Endothelial cell of umbilical vein (primary cell): Measurements from ENCODE around the gene SH3TC1. TPM values are rescaled to one million over a fixed set of nuclear protein-coding genes. Genes with fewer than 3 reads are reported as not detected.

ENCODE experiments used
- BruUV-seq: library from RNA; stranded (reverse); fragments of 400-500 nt; replicated peaks from 2 replicates; lab custom pipeline; 2021; lab: Mats Ljungman, UMichigan
- CTCF ChIA-PET: fragments of 300-600, 350-600 bp; sonication (Branson Sonifier 250); formaldehyde crosslinking; loops from one replicate; lab custom pipeline; 2021; ENCODE audit warnings: antibody characterized with exemption, inconsistent platforms; lab: Charles Lee
- POLR2A ChIA-PET: fragments of 300-600, 350-600 bp; sonication (Branson Sonifier 250); formaldehyde crosslinking; loops from one replicate; lab custom pipeline; 2021; ENCODE audit warnings: antibody characterized with exemption, inconsistent platforms; lab: Charles Lee
- DNase-seq: peaks from one replicate; pipeline ENCODE4 v3.0.0-alpha.2; 2011; ENCODE audit warnings: low read depth, low spot score
- FAIRE-seq: peaks from 2 replicates; lab custom pipeline; 2011; peaks lifted over from hg19 to GRCh38; lab: Jason Lieb, UNC
- H2AFZ ChIP-seq: 2 replicates; pipeline ENCODE4 v1.6.0; 2012; ENCODE audit warnings: low read depth, low read length, control low read depth, inconsistent platforms
- H3K27ac ChIP-seq: 2 replicates; pipeline ENCODE4 v1.5.1; 2011; ENCODE audit warnings: low read depth, mild to moderate bottlenecking, control low read depth, low read length, moderate library complexity; ENCODE audit not compliant: insufficient read depth
- H3K27me3 ChIP-seq, 2 experiments: 2 replicates each; pipeline versions ENCODE4 v1.6.0 to v1.6.1; 2011; ENCODE audit warnings: low read length in 2 of 2, mixed read lengths in 1 of 2; ENCODE audit not compliant: control insufficient read depth in 2 of 2, insufficient read depth in 2 of 2
- H3K36me3 ChIP-seq, 2 experiments: 2 replicates in 1 of 2; 3 replicates in 1 of 2; pipeline ENCODE4 v1.5.1; 2011; ENCODE audit warnings: low read length in 2 of 2, mild to moderate bottlenecking in 1 of 2, moderate library complexity in 1 of 2; ENCODE audit not compliant: control insufficient read depth in 2 of 2, insufficient read depth in 2 of 2; ENCODE audit errors: extremely low read depth in 1 of 2
- H3K4me1 ChIP-seq: 3 replicates; pipeline ENCODE4 v1.5.1; 2011; ENCODE audit warnings: mild to moderate bottlenecking, low read length; ENCODE audit not compliant: control insufficient read depth, insufficient read depth; ENCODE audit errors: extremely low read depth
- H3K4me2 ChIP-seq: 2 replicates; pipeline ENCODE4 v1.6.1; 2011; ENCODE audit warnings: low read length, control low read depth, mixed read lengths; ENCODE audit not compliant: insufficient read depth
- H3K4me3 ChIP-seq, 3 experiments: fragments of 200-600 bp in 1 of 3; sonication (generic), shearing (Covaris generic) in 1 of 3; replicated peaks in 1 of 3; 2 replicates each; pipeline ENCODE4 v1.5.1; 2011 to 2016; ENCODE audit warnings: control low read depth in 3 of 3, low read length in 3 of 3, mild to moderate bottlenecking in 2 of 3, inconsistent platforms in 1 of 3, low read depth in 1 of 3, moderate library complexity in 1 of 3; ENCODE audit not compliant: insufficient read depth in 1 of 3
- H3K79me2 ChIP-seq: 2 replicates; pipeline ENCODE4 v1.6.0; 2012; ENCODE audit warnings: low read length, inconsistent platforms; ENCODE audit not compliant: control insufficient read depth, insufficient read depth
- H3K9ac ChIP-seq: replicated peaks from 2 replicates; pipeline ENCODE3; 2011; ENCODE audit warnings: low read length, control low read depth; ENCODE audit not compliant: insufficient read depth; ENCODE audit errors: extremely low read depth
- H3K9me1 ChIP-seq: replicated peaks from 3 replicates; pipeline ENCODE4 v1.6.0; 2011; ENCODE audit warnings: mild to moderate bottlenecking, low read length; ENCODE audit not compliant: control insufficient read depth, insufficient read depth; ENCODE audit errors: extremely low read depth
- H3K9me3 ChIP-seq: replicated peaks from 2 replicates; pipeline ENCODE4 v1.5.1; 2012; ENCODE audit warnings: low read length, inconsistent platforms; ENCODE audit not compliant: control insufficient read depth, insufficient read depth
- H4K20me1 ChIP-seq: replicated peaks from 2 replicates; pipeline ENCODE3; 2011; ENCODE audit warnings: mild to moderate bottlenecking, low read length; ENCODE audit not compliant: control insufficient read depth, insufficient read depth; ENCODE audit errors: extremely low read depth
- EZH2 ChIP-seq: IDR thresholded peaks from 2 replicates; pipeline ENCODE4 v1.6.1; 2012; ENCODE audit warnings: borderline replicate concordance, low read depth, mild to moderate bottlenecking, moderate library complexity, low read length, inconsistent platforms; ENCODE audit not compliant: severe bottlenecking
- FOS ChIP-seq: IDR thresholded peaks from 2 replicates; pipeline ENCODE4 v1.6.1; 2011; ENCODE audit warnings: mild to moderate bottlenecking, low read length, moderate library complexity, borderline replicate concordance; ENCODE audit not compliant: insufficient read depth
- GATA2 ChIP-seq: IDR thresholded peaks from 2 replicates; pipeline ENCODE4 v1.7.0; 2011; ENCODE audit warnings: low read depth, mild to moderate bottlenecking, moderate library complexity, mixed read lengths, low read length; ENCODE audit not compliant: insufficient read length, insufficient read depth
- JUN ChIP-seq: IDR thresholded peaks from 2 replicates; pipeline ENCODE4 v1.6.1; 2011; ENCODE audit warnings: borderline replicate concordance, low read depth; ENCODE audit not compliant: insufficient read length, insufficient read depth
- MYC ChIP-seq: IDR thresholded peaks from one replicate; pipeline ENCODE4 v1.6.1; 2011; ENCODE audit warnings: mild to moderate bottlenecking, low read depth, low read length
- POLR2A ChIP-seq: IDR thresholded peaks from 2 replicates; pipeline ENCODE4 v1.6.1; 2012; ENCODE audit warnings: low read depth, mild to moderate bottlenecking, control low read depth, low read length
- POLR2AphosphoS5 ChIP-seq: IDR thresholded peaks from 2 replicates; pipeline ENCODE4 v1.6.1; 2012; ENCODE audit warnings: low read depth, mild to moderate bottlenecking, control low read depth, low read length, moderate library complexity; ENCODE audit not compliant: insufficient read depth
- dilution Hi-C: fragments of 300-500 bp; cut with MboI; formaldehyde crosslinking; loops from one replicate; pipeline ENCODE4 v1.15.0; 2019; ENCODE audit warnings: low sequenced_read_pairs; ENCODE audit not compliant: extremely low pct_ligation_motif_present
- intact Hi-C: fragments of 100-400 bp; cut with micrococcal nuclease; formaldehyde crosslinking; loops from one replicate; pipeline ENCODE4 v1.10.0; 2022
- polyA plus RNA-seq, 4 experiments: library from polyadenylated mRNA; depleted of rRNA in 3 of 4; stranded (reverse) in 3 of 4; unstranded in 1 of 4; fragments of >200 nt; gene quantifications; 2 replicates each; pipeline versions ENCODE4 v1.2.1 to v1.2.3, GENCODE V29; 2011 to 2012; ENCODE audit warnings: missing spikeins in 1 of 4
- total RNA-seq: library from RNA; stranded (reverse); gene quantifications from 2 replicates; pipeline ENCODE4 v1.2.3, GENCODE V29; 2021
- TF ChIP-seq, protein P1 (sequence below): IDR thresholded peaks from 2 replicates; pipeline ENCODE4 v1.6.1; 2011; ENCODE audit not compliant: insufficient read depth, insufficient read length
- TF ChIP-seq, protein P2 (sequence below), 2 donors: IDR thresholded peaks; 1 replicate in 1 of 2; 2 replicates in 1 of 2; pipeline ENCODE4 v1.5.1; 2011; ENCODE audit warnings: low read length in 2 of 2, mild to moderate bottlenecking in 2 of 2, moderate library complexity in 2 of 2, control low read depth in 1 of 2, inconsistent platforms in 1 of 2, low read depth in 1 of 2; ENCODE audit not compliant: insufficient read depth in 1 of 2; ENCODE audit errors: extremely low read depth in 1 of 2

SH3TC1 gene
- total and polyA plus RNA-seq, 2 donors (not counting 3 experiments of a cell fraction or from before 2014, with no cell fraction given) = 96.5 to 192 TPM

DNA sequence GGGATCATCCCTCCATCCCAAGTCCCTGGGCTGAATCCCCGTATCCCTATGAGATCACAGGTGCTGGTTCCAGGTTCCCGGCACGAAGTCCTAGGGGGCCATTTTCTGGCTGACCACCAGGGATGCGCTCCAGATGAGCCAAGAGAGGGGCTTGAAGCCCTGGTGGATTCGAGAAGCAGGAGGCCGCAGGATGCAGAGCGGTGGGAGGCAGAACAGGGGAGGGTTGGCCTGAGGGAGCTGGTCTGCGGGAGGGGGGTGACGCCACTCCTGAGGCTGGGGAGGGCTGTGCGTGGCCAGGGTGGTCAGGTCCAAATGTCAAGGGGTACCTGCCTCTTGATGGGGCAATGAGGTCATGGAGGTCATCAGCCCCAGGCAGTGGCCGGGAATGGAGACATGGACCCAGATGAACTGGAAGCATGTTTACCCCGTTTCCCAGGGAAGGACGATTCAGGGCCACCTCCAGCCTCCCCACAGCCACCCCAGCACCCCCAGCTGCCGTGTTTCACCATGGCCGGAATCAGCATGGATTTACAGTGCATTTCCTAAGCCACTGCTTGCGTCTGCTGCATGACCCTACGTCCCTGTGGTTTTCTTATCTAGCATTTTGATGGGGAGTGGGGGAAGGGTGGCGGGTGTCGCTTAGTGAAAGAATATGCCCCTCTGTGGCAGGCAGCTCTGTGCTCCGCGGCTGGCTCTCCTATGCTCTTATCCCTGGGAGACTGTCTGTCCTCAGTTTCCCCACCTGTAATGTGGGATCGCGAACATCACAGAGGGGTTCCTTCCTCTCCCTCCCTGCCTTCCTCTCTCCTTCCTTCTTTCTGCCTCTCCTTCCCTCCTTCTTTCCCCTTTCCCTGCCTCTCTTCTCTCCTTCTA, 53.4 kb downstream of the SH3TC1 start:
- Histone ChIP-seq H3K4me3 (no peak overlapping the region), H3K36me3 (no peaks in the 10 kb centered on the region), H3K9me3 (no peaks in the 10 kb centered on the region), H3K79me2 (no peaks in the 10 kb centered on the region), H3K9ac (no peak overlapping the region), H3K4me1 (no peaks in the 10 kb centered on the region), H3K4me2 (no peak overlapping the region), H3K27me3 (peaks cover 0 to under 1% of the 10 kb centered on the region in 2 experiments), H3K9me1 (no peaks in the 10 kb centered on the region), H2AFZ (no peak overlapping the region), H3K27ac (no peak overlapping the region), H4K20me1 (no peaks in the 10 kb centered on the region)
- intact Hi-C loops = no loop called here
- no peak for TF ChIP-seq GATA2
- no peak for TF ChIP-seq POLR2A
- TF ChIP-seq, protein P1, sequence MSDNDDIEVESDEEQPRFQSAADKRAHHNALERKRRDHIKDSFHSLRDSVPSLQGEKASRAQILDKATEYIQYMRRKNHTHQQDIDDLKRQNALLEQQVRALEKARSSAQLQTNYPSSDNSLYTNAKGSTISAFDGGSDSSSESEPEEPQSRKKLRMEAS = no peak
- TF ChIP-seq EZH2 = no peak
- TF ChIP-seq POLR2AphosphoS5 = no peak
- no peak for TF ChIP-seq JUN
- no peak for TF ChIP-seq FOS
- TF ChIP-seq, protein P2, sequence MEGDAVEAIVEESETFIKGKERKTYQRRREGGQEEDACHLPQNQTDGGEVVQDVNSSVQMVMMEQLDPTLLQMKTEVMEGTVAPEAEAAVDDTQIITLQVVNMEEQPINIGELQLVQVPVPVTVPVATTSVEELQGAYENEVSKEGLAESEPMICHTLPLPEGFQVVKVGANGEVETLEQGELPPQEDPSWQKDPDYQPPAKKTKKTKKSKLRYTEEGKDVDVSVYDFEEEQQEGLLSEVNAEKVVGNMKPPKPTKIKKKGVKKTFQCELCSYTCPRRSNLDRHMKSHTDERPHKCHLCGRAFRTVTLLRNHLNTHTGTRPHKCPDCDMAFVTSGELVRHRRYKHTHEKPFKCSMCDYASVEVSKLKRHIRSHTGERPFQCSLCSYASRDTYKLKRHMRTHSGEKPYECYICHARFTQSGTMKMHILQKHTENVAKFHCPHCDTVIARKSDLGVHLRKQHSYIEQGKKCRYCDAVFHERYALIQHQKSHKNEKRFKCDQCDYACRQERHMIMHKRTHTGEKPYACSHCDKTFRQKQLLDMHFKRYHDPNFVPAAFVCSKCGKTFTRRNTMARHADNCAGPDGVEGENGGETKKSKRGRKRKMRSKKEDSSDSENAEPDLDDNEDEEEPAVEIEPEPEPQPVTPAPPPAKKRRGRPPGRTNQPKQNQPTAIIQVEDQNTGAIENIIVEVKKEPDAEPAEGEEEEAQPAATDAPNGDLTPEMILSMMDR (IDR thresholded peaks at IDR 0.05; ENCODE audit: extremely low read depth in 1 of 2, insufficient read depth in 1 of 2, low read depth in 1 of 2, low read length in 2 of 2) = no peak
- no peak for TF ChIP-seq MYC
- FAIRE-seq (no peak), DNase-seq (no peak)
- dilution Hi-C loops = no loop called here
- no TSS peak for BruUV-seq
- ChIA-PET CTCF (interaction anchor here (1.3 kb wide), 2 partner anchors 10 to 155 kb away, joined by 3 to 5 read pairs; no protein-coding TSS in a partner anchor), POLR2A (no interaction called here)
